GM18499 (cell line): ENCODE results near the gene SHC2.
"Not testable (repeated sequence)": the region's sequence is repeated elsewhere in the genome, so short reads cannot be mapped to it uniquely, and the experiment has no call there.

Experiments
- ATAC-seq: cut with Tn5 transposase; IDR thresholded peaks from one replicate; pipeline ENCODE4 v1.9.1; 2021; ENCODE audit warnings: moderate number of reproducible peaks; ENCODE audit not compliant: insufficient read depth, unreplicated experiment

SHC2 gene

DNA sequence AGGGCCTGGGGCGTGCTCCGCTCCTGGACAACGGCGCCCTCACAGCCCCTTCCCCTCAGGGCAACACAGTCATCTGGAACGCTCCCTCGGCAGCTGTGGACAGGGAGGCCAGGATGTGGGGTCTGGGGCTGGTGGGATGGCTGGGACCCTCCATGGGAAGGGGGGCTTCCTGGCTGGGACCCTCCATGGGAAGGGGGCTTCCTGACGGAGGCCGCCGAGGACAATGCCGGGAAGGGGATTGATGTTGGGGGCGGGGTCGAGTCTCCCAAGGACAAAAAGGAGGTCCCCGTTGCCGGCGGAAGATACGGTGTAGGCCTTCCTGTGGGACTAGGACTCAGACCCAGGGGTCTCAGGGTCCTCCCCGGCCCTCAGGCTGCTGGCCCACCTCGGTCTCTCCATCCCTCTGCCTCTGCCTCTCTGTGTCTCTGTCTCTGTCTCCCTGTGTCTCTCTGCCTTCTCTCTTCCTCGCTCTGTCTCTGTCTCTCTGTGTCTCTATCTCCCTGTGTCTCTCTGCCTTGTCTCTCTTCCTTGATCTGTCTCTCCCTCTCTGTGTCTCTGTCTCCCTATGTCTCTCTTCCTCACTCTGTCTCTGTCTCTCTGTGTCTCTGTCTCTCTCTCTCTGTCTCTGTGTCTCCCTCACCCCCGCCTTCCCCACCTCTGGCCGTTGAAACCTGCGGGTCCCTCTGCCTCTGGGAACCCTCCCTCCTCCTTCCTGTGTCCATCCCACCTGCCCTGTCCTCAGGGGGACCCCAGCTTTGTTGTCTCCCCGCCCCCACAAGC is 32.7 kb upstream of the SHC2 start:
- no peak for ATAC-seq

DNA sequence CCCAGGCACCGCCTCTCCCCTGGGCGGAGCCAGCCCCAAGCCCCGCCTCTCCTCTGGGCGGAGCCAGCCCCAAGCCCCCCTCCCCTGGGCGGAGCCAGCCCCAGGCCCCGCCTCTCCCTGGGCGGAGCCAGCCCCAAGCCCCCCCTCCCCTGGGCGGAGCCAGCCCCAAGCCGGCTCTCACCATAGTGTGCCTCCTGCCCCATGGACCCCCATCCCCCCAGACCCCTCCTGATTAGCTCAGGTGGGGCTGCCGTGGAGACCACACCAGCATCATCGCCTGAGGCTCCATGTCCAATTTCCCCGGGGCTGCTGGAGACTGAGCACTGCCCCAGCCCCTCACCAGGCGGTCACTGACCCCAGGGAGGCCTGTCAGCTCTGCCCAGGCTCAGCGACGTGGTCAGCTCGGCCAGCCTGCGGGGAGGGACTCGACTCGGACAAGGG is 31.3 kb upstream of the SHC2 start:
- no peak for ATAC-seq

DNA sequence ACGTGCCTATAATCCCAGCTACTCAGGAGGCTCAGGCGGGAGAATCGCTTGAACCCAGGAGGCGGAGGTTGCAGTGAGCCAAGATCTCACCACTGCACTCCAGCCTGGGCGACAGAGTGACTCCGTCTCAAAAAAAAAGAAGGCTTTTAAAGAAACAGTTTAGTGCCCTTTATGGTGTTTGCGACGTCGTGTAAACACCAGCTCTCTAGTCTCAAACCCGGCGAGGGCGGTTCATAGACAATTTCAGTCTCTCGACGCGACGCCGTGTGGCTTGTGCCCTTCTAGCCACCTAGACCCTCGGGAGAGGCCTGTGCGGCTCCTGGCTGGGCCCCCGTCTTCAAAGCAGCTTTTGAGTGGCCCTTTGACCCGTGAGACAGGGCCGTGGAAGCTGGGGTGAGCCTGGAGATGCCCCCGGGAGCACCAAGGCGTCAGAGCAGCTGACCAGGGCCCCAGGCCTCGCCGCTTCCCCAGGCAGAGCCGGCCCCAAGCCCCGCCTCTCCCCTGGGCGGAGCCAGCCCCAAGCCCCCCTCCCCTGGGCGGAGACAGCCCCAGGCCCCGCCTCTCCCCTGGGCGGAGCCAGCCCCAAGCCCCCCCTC is 30.4 kb upstream of the SHC2 start:
- no peak for ATAC-seq

DNA sequence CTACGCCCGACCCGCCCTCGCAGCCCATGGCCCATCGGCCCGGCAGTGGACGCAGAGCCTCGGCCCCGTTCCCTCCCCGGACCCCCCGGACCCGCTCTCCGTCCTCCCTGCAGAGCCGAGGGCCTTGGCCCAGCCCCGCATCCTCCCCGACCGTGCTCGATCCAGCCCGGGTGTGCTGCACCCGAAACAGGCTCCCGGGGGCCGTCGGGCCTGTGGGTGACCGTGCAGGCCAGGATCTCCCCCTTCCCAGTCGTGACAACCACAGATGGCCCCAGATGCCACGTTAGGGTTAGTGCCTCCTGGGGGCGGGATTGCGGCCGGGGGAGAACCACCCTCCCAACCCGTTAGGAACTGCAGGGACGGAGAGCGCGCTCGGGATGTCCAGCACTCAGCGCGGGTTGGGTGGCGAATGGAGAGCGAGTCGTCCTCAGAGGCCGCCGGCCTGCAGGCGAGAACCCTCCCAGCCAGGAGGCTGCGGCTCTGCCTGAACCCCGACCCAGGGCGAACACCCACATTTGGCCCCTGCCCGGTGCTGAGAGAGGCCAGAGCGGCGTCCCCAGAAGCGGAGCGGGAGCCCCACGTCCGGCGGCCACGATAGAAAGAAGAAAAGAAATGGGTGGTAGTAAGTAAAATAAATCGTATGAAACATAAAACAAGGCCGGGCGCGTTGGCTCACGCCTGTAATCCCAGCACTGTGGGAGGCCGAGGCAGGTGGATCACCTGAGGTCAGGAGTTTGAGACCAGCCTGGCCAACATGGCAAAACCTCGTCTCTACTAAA is 28.8 kb upstream of the SHC2 start:
- ATAC-seq, result no peak

DNA sequence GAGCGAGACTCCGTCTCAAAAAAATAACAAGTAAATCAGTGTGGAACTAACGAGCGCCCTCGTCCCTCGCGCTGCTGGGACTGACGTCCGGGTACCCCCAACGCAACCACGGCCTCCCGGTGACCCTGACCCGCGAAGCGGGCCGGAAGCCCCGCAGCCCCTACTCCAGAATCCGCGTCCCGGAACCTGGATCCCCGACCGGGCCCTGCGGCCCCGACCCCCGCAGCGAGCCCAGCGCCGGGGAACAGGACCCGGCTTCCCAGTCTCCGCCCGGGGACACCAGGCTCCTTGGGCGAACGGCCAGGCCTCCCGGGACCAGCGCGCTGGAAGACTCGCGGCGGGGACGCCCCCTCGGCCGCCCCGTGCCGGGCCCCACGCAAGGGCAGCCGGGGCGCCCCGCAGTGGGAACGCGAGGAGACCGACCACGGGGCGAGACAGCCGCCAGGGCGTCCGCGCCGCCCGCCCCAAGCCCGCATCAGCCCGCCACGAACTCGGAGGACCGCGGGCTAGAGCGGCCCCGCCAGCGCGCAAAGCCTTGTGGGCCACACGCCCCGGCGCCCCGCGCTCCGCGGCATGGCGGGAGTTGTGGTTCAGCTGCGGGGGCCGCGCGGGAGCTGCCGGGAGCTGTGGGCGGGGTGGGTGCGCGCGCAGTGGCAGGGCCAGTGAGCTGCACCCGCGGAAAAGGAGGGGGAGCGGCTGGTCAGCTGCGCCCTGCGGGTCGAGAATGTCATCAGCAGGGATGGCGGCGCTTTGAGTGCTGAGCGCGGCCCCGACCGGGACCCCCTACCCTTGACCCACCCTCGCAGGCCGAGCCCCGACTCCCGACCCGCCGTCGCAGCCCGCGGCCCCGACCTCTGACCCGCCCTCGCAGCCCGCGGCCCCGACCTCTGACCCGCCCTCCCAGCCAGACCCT is 27.9 kb upstream of the SHC2 start:
- no peak for ATAC-seq

DNA sequence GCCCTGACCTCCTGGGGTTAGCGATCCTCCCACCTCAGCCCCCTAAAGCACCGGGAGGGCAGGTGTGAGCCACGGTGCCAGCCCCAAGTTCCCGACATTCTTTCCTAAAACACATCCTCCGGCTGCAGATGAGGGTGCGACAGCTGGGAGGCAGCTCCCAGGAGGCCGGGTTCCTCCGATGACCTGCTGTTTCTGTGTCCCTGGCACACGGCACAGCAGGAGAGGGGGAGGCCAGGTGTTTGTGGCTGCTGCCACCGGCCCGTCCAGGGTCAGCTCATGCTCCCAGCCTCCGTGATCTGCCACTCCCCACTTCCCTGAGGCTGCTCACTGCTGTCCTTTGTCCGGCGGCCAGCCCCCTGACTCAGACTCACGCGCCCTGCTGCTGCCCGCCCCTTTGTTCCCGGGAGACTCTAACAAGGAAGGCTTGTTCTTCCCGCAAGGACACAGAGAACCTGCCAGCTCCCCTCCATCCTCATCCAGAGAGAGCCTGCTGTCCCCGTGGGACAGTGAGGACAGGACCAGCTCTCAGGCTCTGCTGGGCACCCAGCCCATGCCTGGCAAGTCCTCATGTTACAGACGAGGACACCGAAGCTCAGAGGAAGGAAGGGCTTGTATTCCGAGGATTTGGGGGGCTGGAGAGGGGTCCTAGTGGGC is 24.9 kb upstream of the SHC2 start:
- no peak for ATAC-seq

DNA sequence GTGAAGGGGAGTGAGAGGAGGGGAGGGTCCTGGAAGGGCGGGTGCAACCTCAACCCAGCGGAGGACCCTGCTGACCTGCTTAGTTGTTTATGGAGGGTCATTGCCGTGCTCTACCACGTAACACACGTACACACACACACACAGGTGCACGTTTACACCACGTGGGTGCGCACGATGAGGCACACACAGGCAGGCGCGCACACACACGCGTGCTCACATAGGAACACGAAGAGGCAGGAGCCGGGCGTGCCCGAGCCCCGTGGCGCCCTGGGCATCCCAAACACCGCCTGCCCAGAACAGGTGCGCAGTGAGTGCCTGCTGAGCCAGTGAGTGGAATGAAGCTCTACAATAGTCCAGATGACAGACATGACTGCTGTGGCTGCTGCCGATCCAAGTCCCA is 24.2 kb upstream of the SHC2 start:
- ATAC-seq, result no peak

DNA sequence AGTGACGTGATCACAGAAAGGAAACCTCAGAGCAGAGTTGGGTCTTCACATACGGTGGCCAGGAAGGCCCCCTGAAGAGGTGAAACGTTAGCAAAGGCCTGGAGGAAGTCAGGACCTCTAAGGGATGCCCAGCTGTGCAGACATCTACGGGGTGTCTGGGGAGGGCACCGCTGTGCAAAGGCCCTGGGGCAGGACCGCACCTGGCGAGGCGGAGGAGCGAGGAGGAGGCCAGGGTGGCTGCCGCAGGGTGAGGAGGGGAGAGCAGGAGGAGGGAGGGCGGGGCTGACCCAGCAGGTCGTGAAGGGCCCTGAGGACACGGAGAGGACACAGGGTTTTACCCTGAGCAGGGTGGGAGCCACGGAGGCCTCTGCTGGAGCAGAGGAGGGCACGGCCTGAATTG is 23.7 kb upstream of the SHC2 start:
- ATAC-seq, result no peak

DNA sequence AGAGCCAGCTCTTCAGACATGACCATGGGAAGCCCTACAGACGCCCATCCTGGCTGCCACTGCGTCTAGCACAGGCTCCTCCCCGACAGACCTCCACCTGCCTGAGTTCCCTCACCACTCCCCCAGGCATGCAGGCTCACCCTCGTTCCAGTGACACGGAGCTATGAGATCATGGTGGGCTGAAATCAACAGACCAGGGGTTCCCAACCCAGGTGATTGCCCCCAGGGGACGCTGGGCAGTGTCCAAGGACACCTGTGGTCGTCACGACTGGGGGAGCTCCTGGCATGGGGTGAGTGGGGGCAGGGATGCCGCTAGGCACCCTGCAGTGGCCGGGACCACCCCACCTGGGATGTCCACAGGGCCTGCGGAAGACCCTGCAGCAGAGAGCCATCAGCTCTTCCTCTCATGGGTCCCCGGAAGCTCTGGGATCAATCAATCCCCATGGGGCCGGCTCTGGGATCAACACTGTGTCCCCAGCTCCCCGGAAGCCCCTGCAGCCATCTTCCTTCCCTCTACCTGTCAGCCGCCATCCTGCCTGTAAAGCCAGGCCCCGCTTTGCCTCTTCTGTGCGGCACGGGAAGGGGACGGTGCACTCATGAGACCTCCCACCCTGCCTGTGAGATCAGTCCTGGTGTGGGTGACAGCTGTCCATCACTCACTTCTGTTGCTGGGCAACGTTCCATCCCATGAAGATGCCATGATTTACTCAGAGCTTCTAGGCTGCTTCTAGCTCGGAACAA is 22.7 kb upstream of the SHC2 start:
- no peak for ATAC-seq

DNA sequence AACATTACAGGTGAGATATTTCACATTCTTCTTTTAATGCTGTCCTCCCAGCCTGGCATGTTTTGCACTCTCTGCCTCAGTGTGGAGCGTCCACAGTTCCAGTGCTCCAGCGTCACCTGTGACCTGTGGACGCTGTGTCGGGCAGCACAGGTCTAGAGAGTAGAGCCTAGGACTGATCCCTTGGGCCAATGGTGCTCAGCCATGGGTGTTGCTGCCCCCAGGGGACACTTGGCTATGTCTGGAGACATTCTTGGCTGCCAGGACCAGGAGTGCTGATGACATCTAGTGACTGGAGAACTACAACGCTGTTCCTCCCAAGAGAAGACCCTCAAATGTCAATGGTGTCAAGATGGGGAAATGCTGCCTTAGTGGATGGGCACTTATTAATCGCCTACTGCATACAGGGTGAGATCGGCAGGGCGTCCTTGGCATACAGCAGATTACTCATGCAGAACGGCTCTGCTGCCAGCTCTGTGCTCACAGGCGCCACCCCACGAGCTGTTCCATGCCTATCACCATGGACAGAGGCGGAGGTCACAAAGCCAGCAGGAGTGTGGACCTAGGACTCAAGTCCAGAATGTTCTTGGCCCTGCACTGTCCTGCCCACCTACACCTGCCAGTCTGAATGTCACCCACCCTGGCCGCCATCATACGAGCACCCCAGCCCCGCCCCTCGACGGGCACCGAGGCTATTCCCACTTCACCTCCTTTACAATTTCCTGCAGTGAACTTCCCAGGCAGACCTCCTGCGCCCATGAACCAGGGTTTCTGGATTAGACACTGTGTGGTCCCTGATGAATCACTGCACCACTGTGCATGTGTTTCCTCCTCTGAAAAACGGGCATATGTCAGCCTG is 21.6 kb upstream of the SHC2 start:
- no peak for ATAC-seq

DNA sequence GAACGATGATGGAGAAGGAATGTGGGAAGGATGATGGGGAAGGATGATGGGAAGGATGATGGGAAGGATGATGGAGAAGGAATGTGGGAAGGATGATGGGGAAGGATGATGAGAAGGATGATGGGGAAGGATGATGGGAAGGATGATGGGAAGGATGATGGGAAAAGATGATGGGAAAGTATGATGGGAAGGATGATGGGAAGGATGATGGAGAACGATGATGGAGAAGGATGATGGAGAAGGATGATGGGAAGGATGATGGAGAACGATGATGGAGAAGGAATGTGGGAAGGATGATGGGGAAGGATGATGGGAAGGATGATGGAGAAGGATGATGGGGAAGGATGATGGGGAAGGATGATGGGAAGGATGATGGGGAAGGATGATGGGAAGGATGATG is 20.3 kb upstream of the SHC2 start:
- not testable (repeated sequence) for ATAC-seq

DNA sequence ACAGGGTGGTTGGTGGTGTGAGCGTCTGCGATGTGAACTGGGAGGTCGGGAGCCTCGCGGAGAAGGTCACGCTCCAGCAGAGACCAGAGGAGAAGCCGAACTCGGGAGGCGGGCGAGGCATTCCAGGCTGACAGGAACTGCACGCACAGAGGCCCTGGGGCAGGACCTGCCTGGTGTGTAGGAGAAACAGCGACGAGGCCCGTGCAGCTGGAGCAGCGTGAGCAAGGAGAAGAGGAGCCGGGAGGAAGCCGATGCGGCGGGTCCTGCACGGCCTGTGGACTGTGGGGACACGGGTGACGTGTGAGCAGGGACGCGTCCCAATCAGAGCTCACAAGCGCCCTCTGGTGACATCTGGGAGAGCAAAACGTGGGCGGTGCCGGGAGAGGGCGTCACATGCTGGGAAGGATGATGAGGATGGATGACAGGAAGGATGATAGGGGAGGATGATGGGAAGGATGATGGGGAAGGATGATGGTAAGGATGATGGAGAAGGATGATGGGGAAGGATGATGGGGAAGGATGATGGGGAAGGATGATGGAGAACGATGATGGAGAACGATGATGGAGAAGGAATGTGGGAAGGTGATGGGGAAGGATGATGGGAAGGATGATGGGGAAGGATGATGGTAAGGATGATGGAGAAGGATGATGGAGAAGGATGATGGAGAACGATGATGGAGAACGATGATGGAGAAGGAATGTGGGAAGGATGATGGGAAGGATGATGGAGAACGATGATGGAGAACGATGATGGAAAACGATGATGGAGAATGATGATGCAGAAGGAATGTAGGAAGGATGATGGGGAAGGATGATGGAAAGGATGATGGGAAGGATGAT is 19.4 kb upstream of the SHC2 start:
- no peak for ATAC-seq

DNA sequence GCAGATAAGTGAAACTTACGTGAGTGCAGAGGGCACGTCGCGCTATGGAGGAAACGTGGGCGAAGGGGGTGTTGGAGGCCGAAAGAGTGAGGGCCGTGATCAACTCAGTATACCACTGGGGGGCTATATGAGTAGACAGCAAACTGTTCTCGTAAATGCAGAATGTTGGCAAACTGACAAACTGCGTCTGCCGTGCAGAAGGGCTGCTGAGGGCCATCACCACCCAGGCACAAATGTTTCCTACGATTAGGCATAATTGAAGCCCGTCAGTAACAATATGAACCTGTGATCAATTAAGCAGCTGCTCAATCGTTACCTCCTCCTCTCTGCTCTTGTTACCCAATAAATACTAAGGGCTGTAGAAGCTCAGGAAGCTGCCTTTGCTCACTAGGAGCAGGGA is 18.1 kb upstream of the SHC2 start:
- no peak for ATAC-seq

DNA sequence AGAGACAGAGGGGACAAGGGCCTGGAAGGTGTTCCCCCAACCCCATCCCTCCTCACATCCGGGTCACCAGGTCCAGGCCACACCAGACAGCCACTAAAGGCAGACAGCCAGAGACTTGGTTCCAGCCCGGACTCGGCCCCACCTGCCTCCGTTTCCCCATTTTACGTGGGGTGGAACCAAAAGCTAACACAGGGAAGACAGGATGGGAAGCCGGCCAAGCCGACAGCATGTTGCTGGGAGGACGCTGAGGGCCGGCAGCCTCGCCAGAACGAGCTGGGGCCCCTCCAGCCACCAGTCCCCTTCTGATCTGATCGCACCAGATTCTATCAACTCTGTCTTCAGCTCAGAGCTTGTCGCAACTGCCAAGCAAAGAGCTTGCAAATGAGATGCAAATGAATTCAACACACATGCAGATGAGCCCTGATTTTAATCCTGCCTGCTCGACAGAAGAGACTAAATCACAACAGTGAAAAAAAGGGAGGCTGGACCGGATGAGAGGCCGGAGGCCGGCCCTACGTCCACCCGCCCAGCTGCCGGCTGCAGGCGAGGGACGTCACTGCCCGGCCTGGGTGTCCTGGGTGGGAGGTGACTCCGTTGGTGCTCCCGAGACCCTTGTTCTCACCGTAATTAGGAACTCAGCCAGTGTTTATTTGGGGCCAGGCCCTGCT is 17.5 kb upstream of the SHC2 start:
- no peak for ATAC-seq

DNA sequence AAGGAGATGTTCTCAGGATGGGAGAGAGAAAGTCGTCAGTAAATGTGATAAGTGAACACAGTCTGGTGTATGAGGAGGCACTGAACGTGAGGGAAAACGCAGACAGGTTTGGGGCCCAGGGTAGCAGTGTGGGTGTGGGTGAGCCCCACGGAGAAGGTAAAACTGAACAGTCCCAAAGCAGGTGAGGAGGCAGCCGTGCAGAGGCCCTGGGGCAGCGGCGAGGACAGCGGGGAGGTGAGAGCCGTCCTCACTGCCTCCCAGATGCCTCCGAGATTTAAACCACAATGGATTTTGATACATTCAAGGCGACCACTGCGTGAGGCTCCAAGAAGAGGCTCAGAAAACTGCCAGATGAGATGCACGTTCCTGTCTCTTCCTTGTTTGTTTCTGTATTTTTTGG is 14.5 kb upstream of the SHC2 start:
- no peak for ATAC-seq

DNA sequence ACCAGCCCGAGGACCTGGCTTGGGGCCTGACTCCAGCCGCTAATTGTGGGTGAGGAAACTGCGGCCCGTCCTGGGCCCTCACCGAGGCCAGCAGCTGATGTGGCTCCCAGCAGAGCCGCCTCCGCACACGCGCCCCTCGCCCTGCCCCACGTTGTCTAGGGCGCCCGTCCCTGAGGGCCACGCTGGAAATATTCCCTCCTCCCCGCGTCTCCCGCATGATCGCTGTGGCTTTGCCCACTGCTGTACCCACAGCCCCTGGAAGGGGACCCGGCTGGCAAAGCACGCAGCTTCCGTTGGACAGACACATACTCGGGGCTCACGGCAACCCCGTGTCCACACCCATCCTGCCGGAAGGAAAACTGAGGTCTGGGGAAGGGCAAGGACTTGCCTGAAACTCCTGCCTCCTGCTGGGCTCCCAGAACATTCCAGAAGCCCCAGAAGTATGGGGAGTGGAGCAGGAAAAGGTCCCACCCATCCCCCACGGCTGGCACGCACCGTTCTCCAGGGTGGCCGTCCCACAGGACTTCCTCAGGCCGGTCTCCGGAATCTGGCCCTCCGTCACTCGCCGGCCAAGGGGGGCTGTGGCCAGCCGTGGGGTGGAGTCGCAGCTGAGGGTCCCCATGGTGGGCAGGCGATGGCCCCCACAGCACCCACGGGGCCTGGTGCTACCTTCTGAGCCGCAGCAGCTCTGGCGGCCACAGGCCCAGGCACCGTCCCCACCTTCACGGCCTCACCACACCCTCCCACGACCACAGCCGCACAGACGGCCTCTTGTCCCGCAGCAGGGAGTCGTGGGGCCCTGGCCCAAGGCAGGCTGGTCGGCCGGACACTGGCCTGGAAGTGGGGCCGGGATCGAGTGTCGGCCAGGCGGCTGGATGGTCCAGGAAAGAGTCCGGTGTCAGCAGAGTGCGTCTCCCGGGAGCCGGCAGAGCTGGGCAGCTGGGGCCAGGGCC is 13.6 kb upstream of the SHC2 start:
- no peak for ATAC-seq
